ENCODE results near the gene TLR8.
"Not testable (repeated sequence)": the region's sequence is repeated elsewhere in the genome, so short reads cannot be mapped to it uniquely, and the experiment has no call there.

Gene TLR8

DNA sequence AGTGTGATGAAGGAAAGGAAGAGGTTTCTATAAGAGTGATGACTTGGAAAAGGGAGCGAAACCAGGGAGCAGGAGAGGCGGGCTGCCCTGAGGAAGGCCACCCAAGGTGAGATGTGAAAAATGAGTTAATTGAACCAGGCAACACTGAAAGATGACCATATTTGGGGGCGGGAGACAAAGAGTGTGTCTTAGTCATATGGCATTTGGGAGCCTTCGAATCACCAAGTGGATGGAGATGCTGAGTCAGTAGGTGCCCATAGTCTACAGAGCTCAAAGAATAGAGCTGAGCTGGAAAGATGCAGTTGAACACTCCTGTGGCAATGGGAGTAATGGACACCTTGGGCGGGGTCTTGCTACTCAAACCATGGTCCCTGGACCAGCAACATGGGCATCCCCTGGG is 8.3 kb upstream of the TLR8 start:
- no peak for DNase-seq

DNA sequence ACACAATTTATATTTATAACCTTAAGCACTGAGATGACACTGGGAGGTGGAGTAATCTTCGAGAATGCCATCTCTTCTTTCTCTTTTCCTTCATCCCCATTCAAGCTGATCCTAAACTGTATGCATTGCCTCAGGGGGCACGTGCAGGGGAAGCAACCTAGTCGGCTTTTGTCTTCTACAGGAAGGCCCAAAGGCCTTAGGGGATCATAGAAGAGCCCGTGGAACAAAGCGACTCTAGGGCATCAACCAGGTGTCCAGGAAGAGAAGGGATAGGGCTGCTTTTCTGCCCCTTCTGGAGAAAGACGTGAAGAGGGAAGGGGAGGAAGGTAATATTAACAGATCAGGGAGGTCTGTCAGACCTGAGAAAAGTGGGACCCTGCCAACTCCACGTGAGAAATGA is 6.9 kb upstream of the TLR8 start:
- DNase-seq, result no peak

DNA sequence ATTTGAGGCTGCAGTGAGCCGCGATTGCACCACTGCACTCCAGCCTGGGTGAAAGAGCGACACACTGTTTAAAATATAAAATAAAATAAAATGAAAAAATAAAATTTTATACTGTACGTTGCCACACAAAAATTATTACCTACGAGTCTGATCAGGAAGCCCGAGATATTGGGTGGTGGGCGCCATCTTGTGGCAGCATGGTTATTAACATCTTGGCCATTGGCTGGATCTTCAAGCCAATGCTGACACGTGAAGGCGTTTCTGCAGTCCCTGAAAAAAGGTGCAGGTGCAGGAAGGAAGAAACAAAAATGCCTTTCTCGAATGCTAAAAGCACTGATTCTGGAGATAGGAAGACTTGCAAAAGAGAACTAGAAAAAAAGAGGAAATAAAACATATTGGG is 4.9 kb upstream of the TLR8 start:
- no peak for DNase-seq

DNA sequence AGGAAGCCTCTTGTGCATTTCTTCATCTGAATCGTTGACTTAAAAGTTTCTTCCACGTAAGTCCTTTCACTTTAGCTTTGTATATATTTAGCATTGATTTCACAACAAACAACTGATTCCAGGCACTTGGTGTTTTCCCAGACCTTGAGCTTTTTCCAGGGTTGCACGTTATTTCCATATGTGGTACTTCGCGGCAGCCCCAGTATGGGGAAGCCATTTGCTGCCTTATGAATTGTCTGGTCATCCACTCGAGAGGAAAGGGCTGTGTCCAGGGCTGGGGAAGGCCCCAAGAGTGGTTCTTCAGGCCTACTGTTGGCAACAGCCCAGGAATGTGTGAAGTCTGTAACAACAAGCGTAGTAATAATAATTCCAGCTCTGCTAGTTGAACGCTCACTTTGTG is 2.8 kb upstream of the TLR8 start:
- DNase-seq, result no peak

DNA sequence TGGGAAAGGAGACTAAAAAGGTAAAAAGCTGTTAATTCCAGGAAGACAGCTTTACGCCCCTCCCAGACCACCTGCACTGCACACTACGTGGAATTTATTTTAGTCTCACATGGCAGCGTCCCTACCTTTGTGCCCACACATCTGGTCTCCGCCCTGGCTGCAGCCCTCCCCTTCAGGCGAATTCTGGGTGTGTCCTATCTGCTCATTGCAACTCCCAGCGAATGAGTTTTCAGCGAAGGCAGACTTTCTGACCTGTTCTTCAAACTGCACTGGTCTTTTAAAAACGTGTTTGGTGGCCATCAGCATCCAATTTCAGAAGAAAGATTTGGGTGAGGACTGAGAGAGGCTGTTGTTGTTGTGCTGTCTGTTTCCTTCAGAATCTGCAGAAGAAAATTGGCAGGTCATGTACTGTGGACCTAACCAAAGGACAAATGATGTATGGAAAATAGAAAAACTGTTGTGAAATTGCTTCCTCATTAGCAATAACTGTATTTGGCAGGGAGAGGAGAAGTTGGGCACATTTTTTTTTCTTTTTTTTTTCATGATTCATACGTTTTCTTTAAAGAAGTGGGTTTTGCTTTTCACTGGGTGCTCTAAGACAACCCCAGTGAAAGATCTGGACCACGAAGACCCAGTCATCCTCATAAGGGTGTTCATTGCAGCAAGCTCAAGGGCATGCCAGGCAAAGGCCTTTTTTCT is 4.2 kb downstream of the TLR8 start:
- DNase-seq, result no peak

DNA sequence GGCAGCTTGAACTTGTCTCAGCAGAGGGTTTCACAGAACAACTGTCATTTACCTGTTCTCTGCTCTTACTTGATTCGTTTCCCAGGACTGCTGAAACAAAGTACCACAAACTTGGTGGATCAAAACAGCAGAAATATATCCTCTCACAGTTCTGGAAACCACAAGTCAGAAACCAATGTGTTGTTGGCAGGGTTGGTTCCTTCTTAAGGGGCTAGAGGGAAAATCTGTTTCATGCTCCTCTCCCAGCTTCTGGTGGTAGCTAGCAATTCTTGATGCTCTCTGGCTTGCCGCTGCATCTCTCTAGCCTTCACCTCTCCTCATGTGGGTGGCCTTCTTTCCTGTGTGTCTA is 4.7 kb downstream of the TLR8 start:
- DNase-seq, result no peak

DNA sequence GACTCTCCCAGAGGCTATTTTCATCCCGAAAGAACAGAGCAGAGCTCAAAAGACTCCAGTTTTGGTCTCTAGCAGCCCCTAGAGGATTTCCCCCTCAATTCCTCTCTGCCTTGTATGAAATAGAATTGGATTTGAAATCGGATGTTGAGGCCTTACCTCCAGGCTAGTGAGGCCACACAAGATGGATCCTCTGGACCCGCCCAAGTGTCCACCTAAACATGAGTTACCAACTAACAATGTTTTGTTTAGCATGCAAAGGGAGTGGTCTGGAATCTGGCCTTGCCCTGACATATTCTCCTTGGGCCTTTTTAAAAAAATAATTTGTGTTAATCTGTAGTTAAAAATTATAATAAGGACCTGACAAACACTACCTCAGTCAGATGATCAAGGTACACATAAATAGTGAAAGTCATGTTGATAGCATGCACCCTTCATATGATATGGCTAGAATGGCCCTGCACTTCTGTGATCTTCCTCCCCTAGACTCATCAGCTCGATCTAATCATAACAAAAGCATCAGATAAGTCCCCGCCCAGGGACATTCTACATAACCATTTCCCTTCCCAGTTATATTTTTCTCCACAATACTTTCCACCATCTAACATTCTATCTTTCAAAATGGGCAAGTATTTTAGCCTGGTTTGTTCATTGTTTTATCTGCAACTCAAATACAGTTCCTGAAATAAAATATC is 6.5 kb downstream of the TLR8 start:
- DNase-seq, result no peak

DNA sequence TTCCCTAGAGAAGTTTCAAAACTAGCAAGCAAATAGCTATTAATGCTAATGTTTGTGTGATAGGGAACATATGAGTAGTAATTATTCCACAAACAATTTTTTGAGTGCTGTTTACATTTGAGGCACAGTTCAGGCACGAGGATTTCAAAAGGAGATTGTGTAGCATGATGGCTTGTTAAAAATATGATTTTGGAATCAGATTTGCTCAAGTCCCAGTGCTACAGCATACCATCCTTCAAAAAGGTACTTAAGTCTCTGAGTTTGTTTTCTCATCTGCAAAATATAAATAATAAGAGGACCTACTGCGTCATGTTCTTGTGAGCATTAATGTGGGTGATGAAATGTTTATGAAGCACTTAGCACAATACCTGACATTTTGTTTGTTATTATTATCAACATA is 11.3 kb downstream of the TLR8 start:
- no peak for DNase-seq

DNA sequence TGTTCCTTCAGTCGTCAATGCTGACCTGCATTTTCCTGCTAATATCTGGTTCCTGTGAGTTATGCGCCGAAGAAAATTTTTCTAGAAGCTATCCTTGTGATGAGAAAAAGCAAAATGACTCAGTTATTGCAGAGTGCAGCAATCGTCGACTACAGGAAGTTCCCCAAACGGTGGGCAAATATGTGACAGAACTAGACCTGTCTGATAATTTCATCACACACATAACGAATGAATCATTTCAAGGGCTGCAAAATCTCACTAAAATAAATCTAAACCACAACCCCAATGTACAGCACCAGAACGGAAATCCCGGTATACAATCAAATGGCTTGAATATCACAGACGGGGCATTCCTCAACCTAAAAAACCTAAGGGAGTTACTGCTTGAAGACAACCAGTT is 12.6 kb downstream of the TLR8 start:
- DNase-seq, result no peak

DNA sequence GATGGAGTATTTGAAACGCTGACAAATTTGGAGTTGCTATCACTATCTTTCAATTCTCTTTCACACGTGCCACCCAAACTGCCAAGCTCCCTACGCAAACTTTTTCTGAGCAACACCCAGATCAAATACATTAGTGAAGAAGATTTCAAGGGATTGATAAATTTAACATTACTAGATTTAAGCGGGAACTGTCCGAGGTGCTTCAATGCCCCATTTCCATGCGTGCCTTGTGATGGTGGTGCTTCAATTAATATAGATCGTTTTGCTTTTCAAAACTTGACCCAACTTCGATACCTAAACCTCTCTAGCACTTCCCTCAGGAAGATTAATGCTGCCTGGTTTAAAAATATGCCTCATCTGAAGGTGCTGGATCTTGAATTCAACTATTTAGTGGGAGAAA is 13.2 kb downstream of the TLR8 start:
- no peak for DNase-seq

DNA sequence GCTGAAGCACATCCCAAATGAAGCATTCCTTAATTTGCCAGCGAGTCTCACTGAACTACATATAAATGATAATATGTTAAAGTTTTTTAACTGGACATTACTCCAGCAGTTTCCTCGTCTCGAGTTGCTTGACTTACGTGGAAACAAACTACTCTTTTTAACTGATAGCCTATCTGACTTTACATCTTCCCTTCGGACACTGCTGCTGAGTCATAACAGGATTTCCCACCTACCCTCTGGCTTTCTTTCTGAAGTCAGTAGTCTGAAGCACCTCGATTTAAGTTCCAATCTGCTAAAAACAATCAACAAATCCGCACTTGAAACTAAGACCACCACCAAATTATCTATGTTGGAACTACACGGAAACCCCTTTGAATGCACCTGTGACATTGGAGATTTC is 14.6 kb downstream of the TLR8 start:
- no peak for DNase-seq

DNA sequence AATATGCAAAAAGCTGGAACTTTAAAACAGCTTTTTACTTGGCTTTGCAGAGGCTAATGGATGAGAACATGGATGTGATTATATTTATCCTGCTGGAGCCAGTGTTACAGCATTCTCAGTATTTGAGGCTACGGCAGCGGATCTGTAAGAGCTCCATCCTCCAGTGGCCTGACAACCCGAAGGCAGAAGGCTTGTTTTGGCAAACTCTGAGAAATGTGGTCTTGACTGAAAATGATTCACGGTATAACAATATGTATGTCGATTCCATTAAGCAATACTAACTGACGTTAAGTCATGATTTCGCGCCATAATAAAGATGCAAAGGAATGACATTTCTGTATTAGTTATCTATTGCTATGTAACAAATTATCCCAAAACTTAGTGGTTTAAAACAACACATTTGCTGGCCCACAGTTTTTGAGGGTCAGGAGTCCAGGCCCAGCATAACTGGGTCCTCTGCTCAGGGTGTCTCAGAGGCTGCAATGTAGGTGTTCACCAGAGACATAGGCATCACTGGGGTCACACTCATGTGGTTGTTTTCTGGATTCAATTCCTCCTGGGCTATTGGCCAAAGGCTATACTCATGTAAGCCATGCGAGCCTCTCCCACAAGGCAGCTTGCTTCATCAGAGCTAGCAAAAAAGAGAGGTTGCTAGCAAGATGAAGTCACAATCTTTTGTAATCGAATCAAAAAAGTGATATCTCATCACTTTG is 15.6 kb downstream of the TLR8 start:
- DNase-seq, result no peak

DNA sequence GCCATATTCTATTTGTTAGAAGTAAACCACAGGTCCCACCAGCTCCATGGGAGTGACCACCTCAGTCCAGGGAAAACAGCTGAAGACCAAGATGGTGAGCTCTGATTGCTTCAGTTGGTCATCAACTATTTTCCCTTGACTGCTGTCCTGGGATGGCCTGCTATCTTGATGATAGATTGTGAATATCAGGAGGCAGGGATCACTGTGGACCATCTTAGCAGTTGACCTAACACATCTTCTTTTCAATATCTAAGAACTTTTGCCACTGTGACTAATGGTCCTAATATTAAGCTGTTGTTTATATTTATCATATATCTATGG is 16.1 kb downstream of the TLR8 start:
- no peak for DNase-seq

DNA sequence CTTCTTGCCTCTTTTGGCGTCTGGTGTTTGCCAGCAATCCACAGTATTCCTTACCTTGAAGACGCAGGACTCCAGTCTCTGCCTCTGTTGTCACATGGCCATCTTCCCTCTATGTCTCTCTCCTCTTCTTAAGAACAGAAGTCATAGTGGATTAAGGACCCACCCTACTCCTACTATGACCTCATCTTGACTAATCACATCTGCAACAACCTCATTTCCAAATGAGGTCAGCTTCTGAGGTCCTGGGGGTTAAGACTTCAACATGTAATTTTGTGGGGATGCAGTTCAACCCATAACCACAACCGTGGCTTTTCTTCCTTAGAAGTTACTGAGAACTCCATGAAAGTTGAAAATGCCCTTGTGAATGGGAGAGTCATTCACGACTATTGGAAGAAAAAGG is 23.3 kb downstream of the TLR8 start:
- DNase-seq, result no peak

DNA sequence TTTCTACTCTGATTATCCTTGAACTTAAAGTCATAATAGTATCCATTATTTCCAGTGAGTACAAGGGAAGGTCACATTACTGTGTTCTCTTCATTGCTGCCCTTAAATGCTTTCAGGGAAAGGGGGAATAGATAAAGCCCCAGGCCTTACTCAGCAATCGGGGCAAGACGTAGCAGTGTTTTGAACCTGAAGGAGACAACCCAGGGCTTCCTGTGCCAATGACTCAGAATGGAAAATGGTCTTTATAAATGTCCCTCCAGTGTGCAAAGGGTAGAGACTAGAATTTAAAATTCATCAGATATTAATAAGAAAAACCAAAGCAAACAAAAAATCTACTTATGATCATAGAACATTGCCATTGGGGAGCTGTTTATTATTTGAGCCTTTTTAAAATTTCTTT is 23.7 kb downstream of the TLR8 start:
- no peak for DNase-seq

DNA sequence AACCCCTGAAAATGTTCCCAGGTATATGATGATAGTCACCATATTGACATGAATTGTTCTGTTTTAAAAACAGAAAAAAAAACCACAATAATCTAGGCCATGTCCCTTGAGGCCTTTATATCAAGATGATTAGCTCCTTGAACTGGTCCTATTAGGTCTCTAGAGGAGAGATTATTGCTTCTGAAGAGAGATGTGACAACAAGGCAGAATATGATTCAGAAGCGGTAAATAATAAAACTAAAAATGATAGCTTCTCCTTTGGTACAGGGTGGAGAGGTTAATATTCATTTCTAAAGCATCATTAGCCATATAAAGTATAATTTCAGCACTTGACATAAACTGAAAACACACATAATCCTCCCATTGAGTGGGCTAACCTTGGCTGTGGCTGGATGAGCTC is 25.8 kb downstream of the TLR8 start:
- DNase-seq, result no peak

DNA sequence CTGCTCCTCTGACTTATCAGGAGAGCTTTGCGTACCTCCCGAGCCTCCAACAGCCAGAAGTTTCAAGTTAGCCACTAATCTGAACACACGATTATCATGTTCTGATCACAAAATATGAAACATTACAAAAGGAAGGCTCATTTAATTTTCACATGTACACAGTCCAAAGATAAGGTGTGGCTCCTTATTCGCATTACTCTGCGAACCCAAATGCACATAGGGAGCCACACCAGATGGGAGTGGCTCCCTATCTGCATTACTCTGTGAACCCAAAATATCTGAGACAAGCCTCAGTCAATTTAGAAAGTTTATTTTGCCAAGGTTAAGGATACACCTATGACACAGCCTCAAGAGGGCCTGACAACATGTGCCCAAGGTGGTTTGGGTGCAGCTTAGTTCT is 28.4 kb downstream of the TLR8 start:
- no peak for DNase-seq

DNA sequence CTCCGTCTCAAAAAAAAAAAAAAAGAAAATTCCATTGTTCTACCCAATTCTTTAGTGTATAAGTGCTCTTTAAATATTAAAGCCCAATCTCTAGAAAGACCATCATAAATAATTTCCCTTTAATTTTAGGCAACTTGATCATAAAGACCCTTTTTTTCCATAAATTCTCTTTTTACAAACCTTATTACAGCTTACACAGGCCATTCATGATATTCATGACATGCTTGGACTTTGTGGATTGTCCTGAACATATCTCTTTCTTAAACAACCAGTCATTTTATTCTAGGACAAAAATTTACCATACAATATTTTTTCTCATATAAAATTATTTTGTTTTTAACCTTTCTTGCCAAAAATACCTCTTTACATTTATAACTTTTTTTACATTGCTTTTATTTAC is 30.5 kb downstream of the TLR8 start:
- DNase-seq, result no peak

DNA sequence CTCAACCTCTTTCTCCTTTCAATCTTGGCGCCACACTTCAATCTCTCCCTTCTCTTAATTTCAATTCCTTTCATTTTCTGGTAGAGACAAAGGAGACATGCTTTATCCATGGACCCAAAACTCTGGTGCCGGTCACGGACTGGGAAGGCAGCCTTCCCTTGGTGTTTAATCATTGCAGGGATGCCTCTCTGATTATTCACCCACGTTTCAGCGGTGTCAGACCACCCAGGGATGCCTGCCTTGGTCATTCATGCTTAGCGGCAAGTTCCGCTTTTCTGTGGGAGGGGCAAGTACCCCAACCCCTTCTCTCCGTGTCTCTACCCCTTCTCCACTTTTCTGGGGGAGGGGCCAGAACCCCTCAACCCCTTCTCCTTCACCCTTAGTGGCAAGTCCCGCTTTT is 34.1 kb downstream of the TLR8 start:
- DNase-seq, result not testable (repeated sequence)

DNA sequence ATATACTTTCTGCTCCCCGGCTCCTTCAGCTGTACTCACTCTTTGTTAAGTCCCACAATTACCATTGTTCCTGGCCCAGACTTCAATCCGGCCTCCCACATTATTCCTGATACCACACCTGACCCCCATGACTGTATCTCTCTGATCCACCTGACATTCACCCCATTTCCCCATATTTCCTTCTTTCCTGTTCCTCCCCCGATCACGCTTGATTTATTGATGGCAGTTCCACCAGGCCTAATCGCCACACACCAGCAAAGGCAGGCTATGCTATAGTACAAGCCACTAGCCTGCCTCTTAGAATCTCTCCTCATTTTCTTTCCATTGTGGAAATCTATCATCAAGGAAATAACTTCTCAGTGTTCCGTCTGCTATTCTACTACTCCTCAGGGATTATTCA is 37.2 kb downstream of the TLR8 start:
- DNase-seq, result not testable (repeated sequence)

DNA sequence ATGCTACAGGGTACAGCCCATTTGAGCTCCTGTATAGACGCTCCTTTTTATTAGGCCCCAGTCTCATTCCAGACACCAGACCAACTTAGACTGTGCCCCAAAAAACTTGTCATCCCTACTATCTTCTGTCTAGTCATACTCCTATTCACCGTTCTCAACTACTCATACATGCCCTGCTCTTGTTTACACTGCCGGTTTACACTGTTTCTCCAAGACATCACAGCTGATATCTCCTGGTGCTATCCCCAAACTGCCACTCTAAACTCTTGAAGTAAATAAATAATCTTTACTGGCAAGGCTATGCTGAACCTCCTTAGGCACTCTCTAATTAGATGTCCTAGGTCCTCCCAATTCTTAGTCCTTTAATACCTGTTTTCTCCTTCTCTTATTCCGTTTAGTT is 38.0 kb downstream of the TLR8 start:
- not testable (repeated sequence) for DNase-seq

DNA sequence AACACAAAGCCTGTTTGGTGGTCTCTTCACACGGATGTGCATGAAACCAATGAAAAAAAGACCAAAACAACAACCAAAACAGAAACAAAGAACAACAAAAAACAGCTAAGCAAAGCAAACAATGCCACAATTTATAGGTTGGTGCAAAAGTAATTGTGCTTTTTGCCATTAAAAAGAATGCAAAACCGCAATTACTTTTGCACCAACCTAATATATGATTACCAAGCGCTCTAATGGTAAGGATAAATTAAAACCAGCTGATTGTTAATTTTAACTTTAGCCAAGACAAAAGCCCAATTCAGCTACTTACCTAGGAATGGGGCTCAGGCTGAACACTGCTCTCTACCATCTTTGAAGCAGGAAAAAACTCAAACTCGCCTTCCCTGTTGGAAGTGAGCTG is 39.1 kb downstream of the TLR8 start:
- DNase-seq, result no peak

DNA sequence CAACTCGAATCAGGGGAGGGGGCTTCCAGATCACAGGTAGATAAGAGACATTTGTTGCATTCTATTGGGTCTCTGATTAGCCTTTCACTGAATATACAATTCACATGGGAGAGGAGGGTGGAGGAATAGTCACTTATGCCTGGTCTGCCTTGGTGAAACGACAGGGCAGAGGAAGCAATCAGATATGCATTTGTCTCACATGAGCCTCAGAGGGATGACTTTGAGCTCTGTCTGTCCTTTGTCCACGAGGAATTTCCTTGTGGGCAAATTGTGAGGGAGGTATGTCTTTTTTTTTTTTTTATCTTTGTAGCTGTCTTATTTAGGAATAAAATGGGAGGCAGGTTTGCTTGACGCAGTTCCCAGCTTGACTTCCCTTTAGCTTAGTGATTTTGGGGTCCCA is 40.0 kb downstream of the TLR8 start:
- DNase-seq, result no peak

DNA sequence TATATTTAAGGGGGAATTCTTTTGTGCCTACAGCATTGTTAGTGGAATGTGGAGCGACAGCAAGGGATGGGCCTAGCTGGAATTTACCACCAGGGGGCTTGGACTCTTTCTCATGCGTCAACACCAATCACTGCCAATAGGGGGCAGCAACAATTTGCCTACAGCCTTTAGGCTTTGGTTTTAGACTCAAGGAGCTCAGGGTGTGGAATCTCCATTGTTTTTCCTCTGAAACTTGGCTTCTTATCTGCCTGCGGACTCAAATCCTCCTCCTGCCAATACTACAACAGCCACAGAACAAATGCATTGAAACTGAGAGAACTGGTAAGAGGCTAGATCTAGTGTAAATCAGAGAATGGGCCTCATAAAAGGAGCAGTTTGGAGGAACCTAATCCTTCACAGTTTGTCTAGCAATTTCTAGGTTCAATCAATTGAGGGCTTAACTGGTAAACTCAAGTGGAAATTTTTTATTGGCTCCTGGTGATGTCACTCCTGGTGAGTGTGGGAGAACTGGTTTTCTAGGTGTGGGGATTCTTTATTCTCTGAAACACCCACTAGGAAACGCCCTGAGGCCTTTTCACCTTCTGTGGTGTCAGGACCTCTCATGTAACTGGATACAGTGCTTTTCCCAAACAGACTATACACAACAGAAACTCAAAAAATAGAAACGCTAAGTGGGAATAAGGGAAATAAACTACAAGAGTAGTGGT is 40.6 kb downstream of the TLR8 start:
- no peak for DNase-seq
